Measurements from ENCODE around the gene GADD45G.

The GADD45G gene

GRCh38 chr9:89655056-89655989 lies 50.5 kb downstream of the GADD45G start:
- no peak for DNase-seq
